K562 (cell line): Measurements from ENCODE around the gene TARS2.

Experiments used
- CBFA2T2 ChIP-seq: fragments of 450-650 bp; conservative IDR thresholded peaks from 2 replicates; pipeline ENCODE4 v1.6.1; 2017; ENCODE audit warnings: mild to moderate bottlenecking
- CREM ChIP-seq: IDR thresholded peaks from 2 replicates; pipeline ENCODE4 v1.6.1; 2014; ENCODE audit warnings: antibody characterized with exemption, low read depth
- KAT7 ChIP-seq: sonication (generic); formaldehyde crosslinking; IDR thresholded peaks from 2 replicates; pipeline ENCODE4 v1.8.0; 2022; ENCODE audit warnings: missing genetic modification reagents, mild to moderate bottlenecking, borderline replicate concordance

DNA sequence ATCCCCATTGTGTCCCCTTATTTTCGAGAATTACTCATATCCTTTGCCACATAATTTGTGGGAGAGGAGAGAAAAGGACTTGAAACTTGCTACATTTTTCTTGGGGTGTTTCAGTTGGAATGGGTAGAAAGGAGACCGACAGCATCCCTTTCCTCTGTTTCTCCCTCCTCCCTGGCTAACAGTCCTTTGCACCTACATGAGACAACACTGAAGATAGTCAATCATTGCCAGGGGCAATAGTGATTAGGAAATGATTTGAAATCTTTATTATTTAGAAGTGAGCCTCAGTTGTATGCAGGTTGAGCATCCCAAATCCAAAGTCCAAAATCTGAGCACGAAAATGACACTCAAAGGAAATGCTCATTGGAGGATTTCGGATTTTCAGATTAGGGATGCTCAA, 7.8 kb upstream of the TARS2 start:
- TF ChIP-seq CBFA2T2 (no peak), CREM (no peak), KAT7 (no peak)
